Epithelial cell of esophagus (primary cell): ENCODE results near the gene ATXN7L1.

Experiments used
- DNase-seq: peaks from one replicate; pipeline ENCODE4 v3.0.0; 2010; ENCODE audit warnings: low read depth
- H3K4me3 ChIP-seq: 2 replicates; pipeline ENCODE4 v1.5.1; 2011; ENCODE audit warnings: mild to moderate bottlenecking, low read length, control low read depth
- TF ChIP-seq, protein P1 (sequence below): IDR thresholded peaks from 2 replicates; pipeline ENCODE4 v1.5.1; 2011; ENCODE audit warnings: low read depth, mild to moderate bottlenecking, low read length, control low read depth, inconsistent platforms; ENCODE audit not compliant: insufficient read depth; ENCODE audit errors: missing control alignments

ATXN7L1 gene

DNA sequence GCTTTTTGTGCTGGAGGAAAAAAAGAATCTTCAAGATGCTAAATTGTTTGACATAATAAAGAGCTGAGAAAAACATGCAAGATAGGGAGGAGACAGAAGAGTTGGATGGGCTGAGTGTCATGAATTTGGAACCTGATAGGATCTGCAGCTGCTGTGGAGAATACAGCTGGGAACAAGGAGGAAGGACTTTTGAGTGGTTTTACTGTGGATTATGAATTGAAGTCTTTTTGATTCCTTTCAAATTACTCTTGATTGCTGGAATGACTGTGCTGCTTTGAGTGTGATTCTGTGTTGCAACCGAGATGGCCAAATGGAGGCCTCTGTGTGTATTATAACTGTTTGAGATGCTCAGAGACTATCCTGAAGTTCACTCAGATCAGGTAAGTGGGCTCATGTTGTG is 299.1 kb downstream of the ATXN7L1 start:
- TF ChIP-seq, protein P1, sequence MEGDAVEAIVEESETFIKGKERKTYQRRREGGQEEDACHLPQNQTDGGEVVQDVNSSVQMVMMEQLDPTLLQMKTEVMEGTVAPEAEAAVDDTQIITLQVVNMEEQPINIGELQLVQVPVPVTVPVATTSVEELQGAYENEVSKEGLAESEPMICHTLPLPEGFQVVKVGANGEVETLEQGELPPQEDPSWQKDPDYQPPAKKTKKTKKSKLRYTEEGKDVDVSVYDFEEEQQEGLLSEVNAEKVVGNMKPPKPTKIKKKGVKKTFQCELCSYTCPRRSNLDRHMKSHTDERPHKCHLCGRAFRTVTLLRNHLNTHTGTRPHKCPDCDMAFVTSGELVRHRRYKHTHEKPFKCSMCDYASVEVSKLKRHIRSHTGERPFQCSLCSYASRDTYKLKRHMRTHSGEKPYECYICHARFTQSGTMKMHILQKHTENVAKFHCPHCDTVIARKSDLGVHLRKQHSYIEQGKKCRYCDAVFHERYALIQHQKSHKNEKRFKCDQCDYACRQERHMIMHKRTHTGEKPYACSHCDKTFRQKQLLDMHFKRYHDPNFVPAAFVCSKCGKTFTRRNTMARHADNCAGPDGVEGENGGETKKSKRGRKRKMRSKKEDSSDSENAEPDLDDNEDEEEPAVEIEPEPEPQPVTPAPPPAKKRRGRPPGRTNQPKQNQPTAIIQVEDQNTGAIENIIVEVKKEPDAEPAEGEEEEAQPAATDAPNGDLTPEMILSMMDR, result no peak
- no peak for DNase-seq

DNA sequence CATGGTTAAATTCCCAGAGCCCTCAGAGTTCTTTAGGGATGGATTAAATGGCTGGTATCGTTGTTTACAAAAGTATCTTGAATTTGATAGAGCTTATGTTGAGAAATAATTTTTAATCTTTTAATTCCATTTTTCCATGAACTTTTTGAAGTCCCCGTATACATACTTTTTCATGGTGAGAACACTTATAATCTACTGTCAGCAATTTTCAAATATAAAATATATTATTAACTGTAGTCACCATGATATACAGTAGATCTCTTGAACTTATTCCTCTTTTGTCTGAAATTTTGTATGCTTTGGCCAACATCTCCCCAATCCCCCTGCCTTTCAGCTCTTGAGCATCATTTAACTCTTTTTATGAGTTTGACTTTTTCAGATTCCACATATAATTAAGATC is 304.5 kb downstream of the ATXN7L1 start:
- no peak overlapping the region for H3K4me3 ChIP-seq
- DNase-seq, result no peak
- TF ChIP-seq, protein P1, result no peak

More for the DNA sequence above, 299.1 kb downstream of the ATXN7L1 start:
- no peak overlapping the region for H3K4me3 ChIP-seq

DNA sequence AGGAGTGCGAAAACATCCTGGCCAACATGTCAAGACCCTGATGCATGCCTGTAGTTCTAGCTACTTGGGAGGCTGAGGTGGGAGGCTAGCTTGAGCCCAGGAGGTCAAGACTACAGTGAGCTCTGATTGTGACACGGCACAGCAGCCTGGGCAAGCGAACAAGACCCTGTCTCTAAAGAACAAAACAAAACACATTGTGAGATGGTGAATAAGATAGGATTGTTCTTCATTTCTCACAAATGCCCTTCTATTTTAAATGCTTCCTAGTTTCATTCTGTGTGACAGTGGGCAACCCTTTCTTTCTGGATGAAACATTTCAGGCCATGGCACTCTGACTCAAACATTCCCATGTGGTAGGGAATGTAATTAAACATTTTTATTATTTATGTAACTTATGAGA is 308.6 kb downstream of the ATXN7L1 start:
- TF ChIP-seq, protein P1, result no peak
- no peak overlapping the region for H3K4me3 ChIP-seq
- DNase-seq, result no peak

DNA sequence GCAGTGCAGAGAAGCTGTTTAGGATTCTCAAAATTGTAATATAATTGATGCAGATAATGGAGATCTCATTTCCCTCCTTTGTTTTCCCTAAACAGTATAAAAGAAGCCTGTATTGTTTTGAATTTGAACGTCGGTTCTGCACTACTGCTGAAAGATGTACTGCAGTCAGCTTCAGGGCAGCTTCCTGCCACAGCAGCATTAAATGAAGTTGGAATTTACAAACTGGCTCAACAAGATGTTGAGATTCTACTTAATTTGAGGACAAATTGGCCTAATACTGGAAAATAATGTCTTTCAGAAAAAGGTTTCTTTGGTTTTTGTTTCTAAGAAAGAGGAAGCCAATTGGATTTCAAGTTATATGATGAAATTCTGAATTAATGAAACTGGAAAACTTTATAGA is 309.4 kb downstream of the ATXN7L1 start:
- no peak overlapping the region for H3K4me3 ChIP-seq
- DNase-seq, result no peak
- TF ChIP-seq, protein P1, result no peak

DNA sequence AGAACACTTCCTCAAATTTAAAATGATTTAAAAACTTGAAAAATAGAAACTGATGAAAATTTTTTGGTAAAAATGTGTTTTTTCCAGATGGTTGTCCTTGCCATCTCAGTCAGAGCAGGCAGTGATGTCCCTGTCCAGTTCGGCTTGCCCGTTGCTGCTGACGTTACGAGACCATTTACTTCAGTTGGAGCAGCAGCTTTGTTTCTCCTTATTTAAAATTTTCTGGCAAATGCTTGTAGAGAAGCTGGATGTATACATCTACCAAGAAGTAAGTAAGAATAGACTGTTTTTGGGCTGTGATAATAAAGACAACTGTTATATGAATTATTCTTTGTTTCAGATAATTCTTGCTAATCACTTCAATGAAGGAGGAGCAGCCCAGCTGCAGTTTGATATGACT is 311.2 kb downstream of the ATXN7L1 start:
- no peak overlapping the region for H3K4me3 ChIP-seq
- DNase-seq, result no peak
- TF ChIP-seq, protein P1, result no peak

DNA sequence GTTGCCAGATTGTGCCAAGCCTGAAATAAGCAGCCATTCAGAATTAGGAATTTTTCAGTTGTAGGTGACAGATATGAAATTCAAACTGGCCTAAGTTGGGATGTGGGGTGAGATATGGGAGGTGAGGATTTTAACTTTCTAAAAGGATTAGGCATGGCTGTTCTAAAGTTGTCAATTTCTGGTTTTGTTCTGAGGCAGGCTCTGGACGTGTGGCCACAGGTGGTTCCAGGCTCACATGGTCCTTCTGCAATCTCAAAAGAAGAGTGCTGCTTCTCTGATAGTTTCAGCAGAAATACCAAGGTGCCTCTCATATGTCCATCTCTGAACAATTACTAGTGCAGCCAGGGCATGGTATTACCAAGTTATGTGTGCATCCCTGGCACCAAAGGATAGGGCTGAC is 316.5 kb downstream of the ATXN7L1 start:
- TF ChIP-seq, protein P1, result no peak
- DNase-seq, result no peak
- no peak overlapping the region for H3K4me3 ChIP-seq
